NCI-H146 treated with DMSO at 0.1 percent for 48 hours (cell line): Measurements from ENCODE around the gene EAPP.
"Not testable (repeated sequence)": the region's sequence is repeated elsewhere in the genome, so short reads cannot be mapped to it uniquely, and the experiment has no call there.

Experiments used
- DNase-seq: peaks from one replicate; lab custom pipeline; 2025; ENCODE audit not compliant: unreplicated experiment; lab: John Stamatoyannopoulos, UW

Gene EAPP

GRCh38 chr14:34539407-34540180, at the start of gene EAPP:
Gene EAPP (minus strand): TSS chr14:34539701. CDS start chr14:34539628, 73 bp downstream.
- DNase-seq: no peak

GRCh38 chr14:34583525-34583924, 44.0 kb upstream of the EAPP start:
- no peak for DNase-seq

GRCh38 chr14:34582117-34582680, 42.7 kb upstream of the EAPP start:
- no peak for DNase-seq

- DNase-seq: no peak
Measured at GRCh38 chr14:34580381-34580780, 40.9 kb upstream of the EAPP start.

GRCh38 chr14:34571771-34572170, 32.3 kb upstream of the EAPP start:
- DNase-seq: no peak

GRCh38 chr14:34569750-34570149, 30.2 kb upstream of the EAPP start:
- no peak for DNase-seq

GRCh38 chr14:34568803-34569202, 29.3 kb upstream of the EAPP start:
- DNase-seq: no peak

GRCh38 chr14:34562776-34563150, 23.3 kb upstream of the EAPP start:
- DNase-seq: no peak

GRCh38 chr14:34562037-34562775, 22.7 kb upstream of the EAPP start:
- DNase-seq: not testable (repeated sequence)

GRCh38 chr14:34556498-34556829, 17.0 kb upstream of the EAPP start:
- DNase-seq: not testable (repeated sequence)

- not testable (repeated sequence) for DNase-seq
Measured at GRCh38 chr14:34555583-34556497, 16.3 kb upstream of the EAPP start.

GRCh38 chr14:34554540-34555250, 15.2 kb upstream of the EAPP start:
- DNase-seq: no peak

GRCh38 chr14:34549276-34549966, 9.9 kb upstream of the EAPP start:
- not testable (repeated sequence) for DNase-seq

GRCh38 chr14:34548472-34548981, 9.0 kb upstream of the EAPP start:
- DNase-seq: no peak

GRCh38 chr14:34547136-34547520, 7.6 kb upstream of the EAPP start:
- DNase-seq: not testable (repeated sequence)

- DNase-seq: not testable (repeated sequence)
Measured at GRCh38 chr14:34546272-34547135, 7.0 kb upstream of the EAPP start.

GRCh38 chr14:34540181-34541059, 919 bp upstream of the EAPP start:
- DNase-seq: not testable (repeated sequence)
